Endothelial cell of umbilical vein (primary cell): ENCODE measurements around the gene DBF4B. TPM values are rescaled to one million over a fixed set of nuclear protein-coding genes. Genes with fewer than 3 reads are reported as not detected.

ENCODE experiments used
- BruUV-seq: library from RNA; stranded (reverse); fragments of 400-500 nt; replicated peaks from 2 replicates; lab custom pipeline; 2021; lab: Mats Ljungman, UMichigan
- CTCF ChIA-PET: fragments of 300-600, 350-600 bp; sonication (Branson Sonifier 250); formaldehyde crosslinking; loops from one replicate; lab custom pipeline; 2021; ENCODE audit warnings: antibody characterized with exemption, inconsistent platforms; lab: Charles Lee
- POLR2A ChIA-PET: fragments of 300-600, 350-600 bp; sonication (Branson Sonifier 250); formaldehyde crosslinking; loops from one replicate; lab custom pipeline; 2021; ENCODE audit warnings: antibody characterized with exemption, inconsistent platforms; lab: Charles Lee
- DNase-seq: peaks from one replicate; pipeline ENCODE4 v3.0.0-alpha.2; 2011; ENCODE audit warnings: low read depth, low spot score
- FAIRE-seq: peaks from 2 replicates; lab custom pipeline; 2011; peaks lifted over from hg19 to GRCh38; lab: Jason Lieb, UNC
- H2AFZ ChIP-seq: 2 replicates; pipeline ENCODE4 v1.6.0; 2012; ENCODE audit warnings: low read depth, low read length, control low read depth, inconsistent platforms
- H3K27ac ChIP-seq: 2 replicates; pipeline ENCODE4 v1.5.1; 2011; ENCODE audit warnings: low read depth, mild to moderate bottlenecking, control low read depth, low read length, moderate library complexity; ENCODE audit not compliant: insufficient read depth
- H3K27me3 ChIP-seq, 2 experiments: 2 replicates each; pipeline versions ENCODE4 v1.6.0 to v1.6.1; 2011; ENCODE audit warnings: low read length in 2 of 2, mixed read lengths in 1 of 2; ENCODE audit not compliant: control insufficient read depth in 2 of 2, insufficient read depth in 2 of 2
- H3K36me3 ChIP-seq, 2 experiments: 2 replicates in 1 of 2; 3 replicates in 1 of 2; pipeline ENCODE4 v1.5.1; 2011; ENCODE audit warnings: low read length in 2 of 2, mild to moderate bottlenecking in 1 of 2, moderate library complexity in 1 of 2; ENCODE audit not compliant: control insufficient read depth in 2 of 2, insufficient read depth in 2 of 2; ENCODE audit errors: extremely low read depth in 1 of 2
- H3K4me1 ChIP-seq: 3 replicates; pipeline ENCODE4 v1.5.1; 2011; ENCODE audit warnings: mild to moderate bottlenecking, low read length; ENCODE audit not compliant: control insufficient read depth, insufficient read depth; ENCODE audit errors: extremely low read depth
- H3K4me2 ChIP-seq: 2 replicates; pipeline ENCODE4 v1.6.1; 2011; ENCODE audit warnings: low read length, control low read depth, mixed read lengths; ENCODE audit not compliant: insufficient read depth
- H3K4me3 ChIP-seq, 3 experiments: fragments of 200-600 bp in 1 of 3; sonication (generic), shearing (Covaris generic) in 1 of 3; replicated peaks in 1 of 3; 2 replicates each; pipeline ENCODE4 v1.5.1; 2011 to 2016; ENCODE audit warnings: control low read depth in 3 of 3, low read length in 3 of 3, mild to moderate bottlenecking in 2 of 3, inconsistent platforms in 1 of 3, low read depth in 1 of 3, moderate library complexity in 1 of 3; ENCODE audit not compliant: insufficient read depth in 1 of 3
- H3K79me2 ChIP-seq: 2 replicates; pipeline ENCODE4 v1.6.0; 2012; ENCODE audit warnings: low read length, inconsistent platforms; ENCODE audit not compliant: control insufficient read depth, insufficient read depth
- H3K9ac ChIP-seq: replicated peaks from 2 replicates; pipeline ENCODE3; 2011; ENCODE audit warnings: low read length, control low read depth; ENCODE audit not compliant: insufficient read depth; ENCODE audit errors: extremely low read depth
- H3K9me1 ChIP-seq: replicated peaks from 3 replicates; pipeline ENCODE4 v1.6.0; 2011; ENCODE audit warnings: mild to moderate bottlenecking, low read length; ENCODE audit not compliant: control insufficient read depth, insufficient read depth; ENCODE audit errors: extremely low read depth
- H3K9me3 ChIP-seq: replicated peaks from 2 replicates; pipeline ENCODE4 v1.5.1; 2012; ENCODE audit warnings: low read length, inconsistent platforms; ENCODE audit not compliant: control insufficient read depth, insufficient read depth
- H4K20me1 ChIP-seq: replicated peaks from 2 replicates; pipeline ENCODE3; 2011; ENCODE audit warnings: mild to moderate bottlenecking, low read length; ENCODE audit not compliant: control insufficient read depth, insufficient read depth; ENCODE audit errors: extremely low read depth
- CTCF ChIP-seq, 2 donors: IDR thresholded peaks; 1 replicate in 1 of 2; 2 replicates in 1 of 2; pipeline ENCODE4 v1.5.1; 2011; ENCODE audit warnings: low read length in 2 of 2, mild to moderate bottlenecking in 2 of 2, moderate library complexity in 2 of 2, control low read depth in 1 of 2, inconsistent platforms in 1 of 2, low read depth in 1 of 2; ENCODE audit not compliant: insufficient read depth in 1 of 2; ENCODE audit errors: extremely low read depth in 1 of 2
- EZH2 ChIP-seq: IDR thresholded peaks from 2 replicates; pipeline ENCODE4 v1.6.1; 2012; ENCODE audit warnings: borderline replicate concordance, low read depth, mild to moderate bottlenecking, moderate library complexity, low read length, inconsistent platforms; ENCODE audit not compliant: severe bottlenecking
- FOS ChIP-seq: IDR thresholded peaks from 2 replicates; pipeline ENCODE4 v1.6.1; 2011; ENCODE audit warnings: mild to moderate bottlenecking, low read length, moderate library complexity, borderline replicate concordance; ENCODE audit not compliant: insufficient read depth
- GATA2 ChIP-seq: IDR thresholded peaks from 2 replicates; pipeline ENCODE4 v1.7.0; 2011; ENCODE audit warnings: low read depth, mild to moderate bottlenecking, moderate library complexity, mixed read lengths, low read length; ENCODE audit not compliant: insufficient read length, insufficient read depth
- JUN ChIP-seq: IDR thresholded peaks from 2 replicates; pipeline ENCODE4 v1.6.1; 2011; ENCODE audit warnings: borderline replicate concordance, low read depth; ENCODE audit not compliant: insufficient read length, insufficient read depth
- MAX ChIP-seq: IDR thresholded peaks from 2 replicates; pipeline ENCODE4 v1.6.1; 2011; ENCODE audit not compliant: insufficient read depth, insufficient read length
- MYC ChIP-seq: IDR thresholded peaks from one replicate; pipeline ENCODE4 v1.6.1; 2011; ENCODE audit warnings: mild to moderate bottlenecking, low read depth, low read length
- POLR2A ChIP-seq: IDR thresholded peaks from 2 replicates; pipeline ENCODE4 v1.6.1; 2012; ENCODE audit warnings: low read depth, mild to moderate bottlenecking, control low read depth, low read length
- POLR2AphosphoS5 ChIP-seq: IDR thresholded peaks from 2 replicates; pipeline ENCODE4 v1.6.1; 2012; ENCODE audit warnings: low read depth, mild to moderate bottlenecking, control low read depth, low read length, moderate library complexity; ENCODE audit not compliant: insufficient read depth
- dilution Hi-C: fragments of 300-500 bp; cut with MboI; formaldehyde crosslinking; loops from one replicate; pipeline ENCODE4 v1.15.0; 2019; ENCODE audit warnings: low sequenced_read_pairs; ENCODE audit not compliant: extremely low pct_ligation_motif_present
- intact Hi-C: fragments of 100-400 bp; cut with micrococcal nuclease; formaldehyde crosslinking; loops from one replicate; pipeline ENCODE4 v1.10.0; 2022
- polyA plus RNA-seq, 4 experiments: library from polyadenylated mRNA; depleted of rRNA in 3 of 4; stranded (reverse) in 3 of 4; unstranded in 1 of 4; fragments of >200 nt; gene quantifications; 2 replicates each; pipeline versions ENCODE4 v1.2.1 to v1.2.3, GENCODE V29; 2011 to 2012; ENCODE audit warnings: missing spikeins in 1 of 4
- total RNA-seq: library from RNA; stranded (reverse); gene quantifications from 2 replicates; pipeline ENCODE4 v1.2.3, GENCODE V29; 2021

Gene DBF4B
- total and polyA plus RNA-seq, 2 donors (not counting 3 experiments of a cell fraction or from before 2014, with no cell fraction given), result 12.5 to 26.2 TPM

DNA sequence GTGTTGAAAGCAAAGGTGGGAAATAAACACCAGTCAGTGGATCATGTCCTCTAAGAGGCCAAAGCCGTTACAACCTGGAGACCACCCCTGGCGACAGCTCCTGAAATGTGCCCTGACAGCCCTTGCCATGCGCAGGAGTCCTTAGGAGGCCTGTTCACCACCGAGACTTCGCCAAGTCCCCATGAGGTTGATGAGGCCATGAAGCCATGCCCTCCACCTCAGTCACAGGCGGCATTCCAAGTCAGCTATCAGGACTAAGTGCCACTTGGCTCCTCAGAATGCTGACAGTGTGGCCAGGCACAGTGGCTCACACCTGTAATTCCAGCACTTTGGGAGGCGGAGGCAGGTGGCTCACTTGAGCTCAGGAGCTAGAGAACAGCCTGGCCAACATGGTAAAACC lies 77.5 kb downstream of the DBF4B start:
- no peak overlapping the region for H3K9ac ChIP-seq
- intact Hi-C loops, result no loop called here

More for the DNA sequence above, 77.5 kb downstream of the DBF4B start:
- no peaks in the 10 kb centered on the region for H3K4me1 ChIP-seq
- no peaks in the 10 kb centered on the region for H3K27me3 ChIP-seq
- no peak overlapping the region for H3K4me3 ChIP-seq
- H2AFZ ChIP-seq, result no peak overlapping the region
- no TSS peak for BruUV-seq
- dilution Hi-C loops, result no loop called here
- POLR2A ChIA-PET, result no interaction called here
- no peak overlapping the region for H3K27ac ChIP-seq
- no peaks in the 10 kb centered on the region for H3K9me3 ChIP-seq
- H3K9me1 ChIP-seq, result no peaks in the 10 kb centered on the region
- H3K4me2 ChIP-seq, result no peak overlapping the region
- H4K20me1 ChIP-seq, result no peaks in the 10 kb centered on the region
- no peak for TF ChIP-seq EZH2
- TF ChIP-seq GATA2, result no peak
- TF ChIP-seq CTCF (IDR thresholded peaks at IDR 0.05; ENCODE audit: extremely low read depth in 1 of 2, insufficient read depth in 1 of 2, low read depth in 1 of 2, low read length in 2 of 2), result no peak
- TF ChIP-seq POLR2AphosphoS5, result no peak
- TF ChIP-seq MYC, result no peak
- no peak for TF ChIP-seq POLR2A
- no peak for TF ChIP-seq JUN
- no peak for TF ChIP-seq FOS
- no peak for TF ChIP-seq MAX
- FAIRE-seq (no peak), DNase-seq (no peak)
- CTCF ChIA-PET, result interaction anchor here (0.8 to 1.4 kb wide), 4 partner anchors 10 to 135 kb away, joined by 3 to 4 read pairs (median 3); no protein-coding TSS in a partner anchor
- no peaks in the 10 kb centered on the region for H3K79me2 ChIP-seq
- no peaks in the 10 kb centered on the region for H3K36me3 ChIP-seq
